HFFc6 (cell line): ENCODE data around the gene FOXD3. TPM values are rescaled to one million over a fixed set of nuclear protein-coding genes. Genes with fewer than 3 reads are reported as not detected.
A peak's percentile ranks its signal among the peaks of the same experiment; 100 is the strongest.

Source experiments
- DNase-seq: peaks from one replicate; pipeline ENCODE4 v3.0.0-alpha.2; 2018
- H3K27ac Mint-ChIP-seq: 2 replicates; pipeline ENCODE4 v1.8.0; 2020; ENCODE audit warnings: mild to moderate bottlenecking, mixed read lengths
- H3K27me3 Mint-ChIP-seq: 2 replicates; pipeline ENCODE4 v1.8.0; 2021; ENCODE audit warnings: mild to moderate bottlenecking, moderate library complexity, mixed read lengths; ENCODE audit not compliant: insufficient read depth
- H3K36me3 Mint-ChIP-seq: 2 replicates; pipeline ENCODE4 v1.8.0; 2021; ENCODE audit warnings: low read depth, mixed read lengths
- H3K4me1 Mint-ChIP-seq: 2 replicates; pipeline ENCODE4 v1.8.0; 2020; ENCODE audit warnings: low read depth, mixed read lengths
- H3K4me3 Mint-ChIP-seq: 2 replicates; pipeline ENCODE4 v1.8.0; 2020; ENCODE audit warnings: mild to moderate bottlenecking, moderate library complexity, mixed read lengths
- H3K9me3 Mint-ChIP-seq: 2 replicates; pipeline ENCODE4 v1.8.0; 2020; ENCODE audit warnings: mild to moderate bottlenecking, mixed read lengths
- CTCF ChIP-seq: fragments of 200-600 bp; sonication (generic); IDR thresholded peaks from 2 replicates; pipeline ENCODE4 v1.5.0; 2021; ENCODE audit warnings: antibody characterized with exemption, mild to moderate bottlenecking
- microRNA-seq: library from miRNA; unstranded; fragments of <30 nt; microRNA quantifications from one replicate; pipeline ENCODE4, GENCODE V29; 2019
- total RNA-seq, 6 experiments: library from RNA; stranded (reverse); fragmentation: NEBNext Ultra II Directional; extraction: Animal tissue kit (Norgen Biotek cat#: 25700); gene quantifications; 2 replicates in 1 of 6; 3 replicates in 5 of 6; pipeline ENCODE4 v1.2.3, GENCODE V29; 2021

Gene FOXD3
- total RNA-seq, 6 experiments from 2014 or later = not detected

DNA sequence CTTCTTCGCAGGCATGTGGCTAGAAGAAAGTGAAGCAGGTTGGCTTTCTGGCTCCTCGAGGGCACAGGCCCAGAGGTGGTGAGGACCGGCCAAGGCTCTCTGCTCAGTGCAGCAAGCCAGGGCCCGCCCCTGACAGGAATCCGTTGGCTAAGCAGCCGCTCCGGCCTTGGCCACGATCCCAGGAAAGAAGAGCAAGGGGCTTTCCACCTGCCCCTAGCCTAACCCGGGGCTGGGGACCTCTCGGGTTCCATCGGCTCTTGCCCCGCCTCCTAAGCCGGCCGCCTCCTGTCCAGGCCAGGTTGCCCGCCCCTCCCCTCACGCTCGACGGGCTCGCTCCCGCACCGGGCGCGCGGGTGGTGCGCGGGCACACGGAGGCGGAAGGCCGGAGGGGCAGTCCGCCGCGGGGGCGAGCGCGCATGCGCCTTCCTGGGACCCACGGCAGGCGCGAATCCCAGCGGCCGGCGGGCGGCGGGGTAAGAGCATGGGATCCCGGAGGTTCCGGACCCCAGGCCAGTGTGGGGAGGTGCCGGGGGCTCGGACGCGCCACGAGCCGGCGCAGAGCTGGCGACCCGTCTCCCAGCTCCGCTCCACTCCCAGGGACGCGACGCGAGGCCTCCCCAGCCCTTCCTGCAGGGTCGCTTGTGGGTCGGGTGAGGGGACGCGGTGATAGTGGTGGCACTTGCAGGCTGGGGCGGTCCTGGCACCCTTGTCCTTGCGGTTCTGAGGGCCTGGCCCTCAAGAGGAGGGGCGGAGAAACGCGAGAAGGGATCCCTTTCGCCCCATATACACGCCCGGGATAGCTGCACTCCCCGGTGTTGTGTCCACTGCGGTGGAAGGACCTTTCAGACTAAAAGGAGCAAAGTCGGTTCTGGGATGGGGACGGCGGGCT is 45.1 kb downstream of the FOXD3 start, which contains the start of gene ALG6:
Gene ALG6 (plus strand): TSS at position 413 of the 889 bp plus-strand sequence. CDS start 3,351 bp downstream, outside the sequence.
- Mint-ChIP-seq H3K36me3 (no peaks in the 10 kb centered on the region), H3K27me3 (peaks cover 1% of the 10 kb centered on the region; the same call in 1 of the 2 replicates), H3K4me3 (peak within 1 kb of the TSS; percentile 99)

DNA sequence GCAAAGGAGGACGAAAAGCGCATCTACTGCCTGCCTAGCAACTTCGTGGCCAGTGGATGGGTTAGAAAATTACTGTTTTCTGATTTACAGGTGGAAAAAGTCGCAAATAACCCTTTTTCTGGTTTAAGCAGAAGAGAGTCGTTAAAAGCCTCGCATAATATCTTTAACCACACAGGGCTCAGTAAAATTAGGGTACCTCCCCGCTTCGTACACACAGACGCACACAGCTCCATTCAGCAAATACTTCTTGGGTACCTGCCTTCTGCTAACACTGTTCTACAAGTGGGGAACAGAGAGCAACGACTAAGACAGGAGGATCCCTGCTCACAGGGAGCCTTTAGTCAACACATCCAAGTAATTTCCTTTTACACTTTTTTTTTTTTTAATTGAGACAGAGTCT is 45.8 kb downstream of the FOXD3 start:
- no peaks in the 10 kb centered on the region for H3K9me3 Mint-ChIP-seq
- H3K4me1 Mint-ChIP-seq = peaks cover 19% of the 10 kb centered on the region
- H3K4me3 Mint-ChIP-seq = peak overlapping the region; percentile 99
- H3K27ac Mint-ChIP-seq = peak overlapping the region; percentile 84
- TF ChIP-seq CTCF = no peak
- H3K27me3 Mint-ChIP-seq = no peaks in the 10 kb centered on the region
- H3K36me3 Mint-ChIP-seq = no peaks in the 10 kb centered on the region
- DNase-seq = no peak

More for the DNA sequence above, 45.1 kb downstream of the FOXD3 start, which contains the start of gene ALG6:
- Mint-ChIP-seq H3K27ac (peak within 1 kb of the TSS; percentile 84), H3K4me1 (peaks cover 19% of the 10 kb centered on the region), H3K9me3 (no peaks in the 10 kb centered on the region)
- peak; percentile 83 for DNase-seq
- TF ChIP-seq CTCF = no peak; the same call in 1 of the 2 replicates

Small RNAs within 50 kb of the gene (microRNA-seq; reads per million reads assigned to microRNA genes)
- gene MIR6068 = not detected

Other genes with a start within 250 kb of the FOXD3 start
- gene ALG6, start 45.1 kb downstream of the FOXD3 start, total RNA-seq = 1 to 10 TPM; 6.7 to 9.0 (median 7.7) TPM
- 10 to 100 TPM; 16.7 to 25.1 (median 22.3) TPM for gene ITGB3BP, start 200.7 kb downstream of the FOXD3 start, total RNA-seq
- gene EFCAB7, start 201.0 kb downstream of the FOXD3 start, total RNA-seq = 1 to 10 TPM; 3.2 to 4.5 (median 4.0) TPM